Stimulated activated CD4-positive, alpha-beta T cell treated with anti-CD3 and anti-CD28 coated beads, Interleukin-15, amount 100 ng/mL, for 24 hours (primary cell): ENCODE results near the gene PNLDC1.

Experiments used
- DNase-seq: peaks from one replicate; pipeline ENCODE4 v3.0.0-alpha.2; 2020

PNLDC1 gene

GRCh38 chr6:159800141-159800865, at the start of gene PNLDC1:
Gene PNLDC1 (plus strand): TSS chr6:159800276. CDS start chr6:159800308, 32 bp downstream.
- DNase-seq = no peak

DNA sequence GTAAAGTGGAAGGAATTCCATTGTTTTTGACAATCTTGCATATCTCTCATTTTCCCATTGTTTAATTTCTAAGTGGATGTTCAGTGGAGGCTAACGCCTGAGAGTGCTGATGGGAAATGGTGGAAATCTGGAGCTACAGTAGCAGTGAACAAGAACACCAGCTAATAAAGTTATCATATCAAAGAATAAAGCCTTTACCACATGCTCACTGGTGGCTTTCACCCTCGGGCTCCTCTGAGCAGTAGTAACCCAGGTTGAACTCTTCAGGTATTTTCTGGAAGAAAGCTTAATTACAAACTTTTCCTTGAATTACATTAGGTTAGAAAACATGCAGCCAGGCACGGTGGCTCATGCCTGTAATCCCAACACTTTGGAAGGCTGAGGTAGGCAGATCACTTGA, 48.6 kb upstream of the PNLDC1 start:
- DNase-seq = no peak

GRCh38 chr6:159753081-159753872, 46.8 kb upstream of the PNLDC1 start:
- DNase-seq = no peak

DNA sequence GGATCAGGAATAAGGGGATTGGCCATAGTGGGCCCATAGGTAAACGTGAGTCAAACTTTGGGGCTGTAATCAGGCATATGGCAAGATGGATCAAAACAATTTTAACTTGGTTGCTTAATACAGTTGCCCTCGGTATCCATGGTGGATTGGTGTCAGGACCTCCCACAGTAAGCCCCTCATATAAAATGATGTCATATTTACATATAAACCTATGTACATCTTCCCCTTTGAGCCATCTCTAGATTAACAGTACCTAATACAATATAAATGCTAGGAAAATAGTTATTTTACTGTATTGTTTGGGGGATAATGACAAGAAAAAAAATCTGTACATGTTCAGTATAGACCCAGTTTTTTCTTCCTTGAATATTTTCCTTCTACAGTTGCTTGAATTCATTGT, 45.7 kb upstream of the PNLDC1 start:
- DNase-seq = no peak

DNA sequence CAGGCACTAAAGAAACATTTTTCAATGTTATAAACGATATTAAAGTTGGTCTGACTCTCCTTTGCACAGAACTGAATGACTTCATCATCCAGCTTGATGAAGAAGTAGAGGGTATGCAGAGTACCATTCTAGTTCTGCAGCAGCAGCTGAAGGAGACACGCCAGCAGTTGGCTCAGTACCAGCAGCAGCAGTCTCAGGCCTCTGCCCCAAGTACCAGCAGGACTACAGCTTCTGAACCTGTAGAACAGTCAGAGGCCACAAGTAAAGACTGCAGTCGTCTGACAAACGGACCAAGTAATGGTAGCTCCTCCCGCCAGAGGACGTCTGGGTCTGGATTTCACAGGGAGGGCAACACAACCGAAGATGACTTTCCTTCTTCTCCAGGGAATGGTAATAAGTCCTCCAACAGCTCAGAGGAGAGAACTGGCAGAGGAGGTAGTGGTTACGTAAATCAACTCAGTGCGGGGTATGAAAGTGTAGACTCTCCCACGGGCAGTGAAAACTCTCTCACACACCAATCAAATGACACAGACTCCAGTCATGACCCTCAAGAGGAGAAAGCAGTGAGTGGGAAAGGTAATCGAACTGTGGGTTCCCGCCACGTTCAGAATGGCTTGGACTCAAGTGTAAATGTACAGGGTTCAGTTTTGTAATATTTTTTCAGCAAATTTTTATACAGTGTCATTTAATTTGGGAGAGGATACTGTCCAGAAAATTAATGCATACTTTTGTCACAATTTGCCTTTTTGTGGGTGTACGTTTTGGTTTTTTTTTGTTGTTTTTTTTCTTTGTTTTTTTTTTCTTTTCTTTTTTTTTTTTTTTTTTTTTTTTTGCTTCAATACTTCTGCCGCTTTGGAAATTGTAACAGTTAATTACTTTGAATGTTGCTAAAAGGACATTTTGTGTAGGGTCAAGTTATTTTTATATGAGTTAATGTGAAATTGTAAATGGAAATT, 44.8 kb upstream of the PNLDC1 start:
- DNase-seq = no peak

- no peak for DNase-seq
Measured at GRCh38 chr6:159756508-159756907, 43.6 kb upstream of the PNLDC1 start.

- no peak for DNase-seq
Measured at GRCh38 chr6:159758031-159759001, 41.8 kb upstream of the PNLDC1 start.

DNA sequence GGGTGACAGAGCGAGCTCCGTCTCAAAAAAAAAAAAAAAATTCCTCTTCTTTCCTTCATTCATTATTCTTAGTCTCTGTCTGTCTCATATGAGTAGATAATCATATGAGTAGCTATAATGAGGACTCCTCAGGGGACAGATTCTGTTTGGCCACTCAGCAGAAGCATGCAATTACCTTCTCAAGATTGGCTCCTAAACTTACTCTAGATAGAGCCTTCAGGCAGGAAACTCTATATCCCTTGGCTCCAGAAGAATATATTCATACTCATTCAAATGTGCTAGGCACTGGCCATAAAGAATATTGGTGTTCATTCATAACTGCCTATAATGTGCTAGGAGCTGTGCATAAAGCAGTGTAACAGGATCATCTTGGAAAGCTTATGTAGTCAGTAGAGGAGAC, 40.4 kb upstream of the PNLDC1 start:
- no peak for DNase-seq

GRCh38 chr6:159760602-159761057, 39.4 kb upstream of the PNLDC1 start:
- DNase-seq = no peak

- peak; percentile 41 for DNase-seq
Measured at GRCh38 chr6:159761129-159761872, 38.8 kb upstream of the PNLDC1 start.

DNA sequence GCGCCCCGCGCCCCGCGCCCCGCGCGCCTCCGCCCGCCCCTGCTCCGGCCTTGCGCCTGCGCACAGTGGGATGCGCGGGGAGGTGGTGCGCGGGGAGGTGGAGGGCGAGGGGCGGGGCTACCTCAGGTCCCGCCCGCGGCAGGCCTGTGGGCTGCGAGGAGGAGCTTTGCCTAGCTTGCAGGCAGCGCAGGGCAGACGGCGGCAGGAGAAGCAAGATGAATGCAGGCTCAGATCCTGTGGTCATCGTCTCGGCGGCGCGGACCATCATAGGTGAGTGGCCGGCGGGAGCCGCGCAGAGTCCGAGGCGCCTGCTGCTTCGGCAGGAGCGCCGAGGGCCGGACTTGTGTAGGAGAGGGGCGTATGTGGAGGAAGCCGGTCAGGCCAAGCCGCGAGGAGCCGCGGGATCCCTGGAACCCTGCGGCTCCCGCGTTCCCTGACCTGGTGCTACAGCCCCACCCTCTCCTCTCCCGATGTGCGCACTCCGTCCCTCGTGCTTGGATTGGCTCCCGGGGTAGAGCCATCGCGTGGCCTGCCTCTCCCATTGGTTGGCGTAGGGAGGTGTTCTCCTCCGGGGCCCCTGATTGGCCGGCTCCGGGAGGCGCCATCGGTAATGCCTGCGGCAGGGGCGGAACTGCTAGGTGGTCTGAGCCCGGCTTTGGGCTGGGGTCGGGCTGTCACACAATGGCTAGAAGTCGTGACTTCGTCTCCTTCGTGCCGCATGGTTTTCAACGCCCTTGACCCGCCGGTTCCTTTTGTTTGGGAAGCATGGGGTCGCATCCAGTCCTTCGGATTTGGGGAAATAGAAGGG, 38.0 kb upstream of the PNLDC1 start, which contains the start of gene ACAT2:
ACAT2 (plus strand) TSS at position 173 of the 808 bp plus-strand sequence; CDS start at position 216, 43 bp downstream.
- peak; percentile 95 for DNase-seq

DNA sequence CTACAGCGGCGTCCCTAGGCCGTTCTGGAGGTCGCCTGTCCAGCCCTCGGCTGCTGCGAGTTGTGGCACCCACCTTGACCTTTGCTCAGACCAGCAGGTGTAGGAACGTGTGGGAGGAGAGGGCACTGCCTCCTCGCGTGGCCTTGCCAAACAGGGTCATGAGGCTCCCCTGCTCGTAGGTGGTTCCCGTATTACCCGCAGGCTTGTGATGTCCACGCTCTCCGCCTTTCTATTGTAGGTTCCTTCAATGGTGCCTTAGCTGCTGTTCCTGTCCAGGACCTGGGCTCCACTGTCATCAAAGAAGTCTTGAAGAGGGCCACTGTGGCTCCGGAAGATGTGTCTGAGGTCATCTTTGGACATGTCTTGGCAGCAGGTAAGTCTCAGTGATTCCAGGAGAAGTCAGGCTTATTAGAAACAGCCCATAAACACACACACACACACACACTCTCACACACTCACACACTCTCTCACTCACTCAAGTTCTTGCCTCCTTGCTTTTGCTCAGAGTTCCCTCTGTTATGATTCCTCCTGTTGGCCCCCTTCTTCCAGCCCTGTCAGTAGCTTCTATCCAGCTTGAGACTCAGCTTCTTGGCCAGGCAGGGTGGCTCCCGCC, 37.3 kb upstream of the PNLDC1 start:
- DNase-seq = peak; percentile 26

GRCh38 chr6:159766906-159767305, 33.2 kb upstream of the PNLDC1 start:
- DNase-seq = no peak

GRCh38 chr6:159769470-159769869, 30.6 kb upstream of the PNLDC1 start:
- DNase-seq = no peak

- no peak for DNase-seq
Measured at GRCh38 chr6:159772196-159772595, 27.9 kb upstream of the PNLDC1 start.

DNA sequence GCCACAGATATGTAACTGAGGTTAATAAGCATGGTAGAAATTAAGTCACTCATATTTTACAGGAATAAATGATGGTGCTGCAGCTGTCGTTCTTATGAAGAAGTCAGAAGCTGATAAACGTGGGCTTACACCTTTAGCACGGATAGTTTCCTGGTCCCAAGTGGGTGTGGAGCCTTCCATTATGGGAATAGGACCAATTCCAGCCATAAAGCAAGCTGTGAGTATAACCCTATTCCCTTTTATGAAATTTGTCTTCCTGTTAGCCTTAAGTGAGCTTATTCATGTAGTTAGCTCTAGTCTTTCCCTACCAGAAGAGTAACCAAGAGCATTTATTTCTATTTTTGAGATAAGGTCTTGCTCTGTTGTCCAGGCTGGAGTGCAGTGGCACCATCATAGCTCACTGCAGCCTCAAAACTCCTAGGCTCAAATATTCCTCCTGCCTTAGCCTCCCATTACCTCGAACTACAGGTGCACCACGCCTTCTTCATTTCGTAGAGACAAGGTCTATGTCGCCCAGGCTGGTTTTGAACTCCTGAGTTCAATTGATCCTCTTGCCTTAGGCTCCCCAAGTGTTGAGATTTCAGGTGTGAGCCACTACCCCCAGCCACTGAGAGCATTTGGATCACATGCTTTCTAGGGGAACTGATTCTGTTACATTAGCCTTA, 22.7 kb upstream of the PNLDC1 start:
- no peak for DNase-seq

DNA sequence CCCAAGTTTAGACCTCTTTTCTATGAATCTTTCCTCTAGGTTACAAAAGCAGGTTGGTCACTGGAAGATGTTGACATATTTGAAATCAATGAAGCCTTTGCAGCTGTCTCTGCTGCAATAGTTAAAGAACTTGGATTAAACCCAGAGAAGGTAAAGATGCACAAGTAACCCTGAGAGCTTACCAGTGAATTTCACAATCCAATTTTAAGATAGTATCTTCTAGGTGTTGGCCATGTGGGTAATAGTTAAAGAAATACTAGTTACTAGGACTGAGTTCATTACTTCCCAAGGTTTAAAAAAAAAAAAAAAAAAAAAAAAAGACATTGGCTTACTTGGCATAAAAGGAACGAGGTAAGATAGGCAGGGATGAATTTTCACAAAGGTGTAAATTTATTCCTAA, 21.9 kb upstream of the PNLDC1 start:
- DNase-seq = no peak

DNA sequence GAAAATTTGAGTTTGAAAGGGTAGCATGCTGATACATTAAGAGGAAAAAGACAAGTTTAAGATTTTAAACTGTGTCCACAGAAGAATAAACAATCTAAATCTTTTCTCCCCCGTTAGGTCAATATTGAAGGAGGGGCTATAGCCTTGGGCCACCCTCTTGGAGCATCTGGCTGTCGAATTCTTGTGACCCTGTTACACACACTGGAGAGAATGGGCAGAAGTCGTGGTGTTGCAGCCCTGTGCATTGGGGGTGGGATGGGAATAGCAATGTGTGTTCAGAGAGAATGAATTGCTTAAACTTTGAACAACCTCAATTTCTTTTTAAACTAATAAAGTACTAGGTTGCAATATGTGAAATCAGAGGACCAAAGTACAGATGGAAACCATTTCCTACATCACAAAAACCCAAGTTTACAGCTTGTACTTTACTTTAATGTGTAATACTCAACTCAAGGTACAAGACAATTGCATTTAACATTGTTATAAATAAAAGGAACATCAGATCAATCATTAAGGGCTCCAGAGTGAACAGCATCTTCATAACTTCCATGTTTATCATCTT, 21.5 kb upstream of the PNLDC1 start:
- no peak for DNase-seq

- peak; percentile 26 for DNase-seq
Measured at GRCh38 chr6:159788276-159788675, 11.8 kb upstream of the PNLDC1 start.
